AG04450 (cell line): ENCODE results near the gene HOXC13. TPM values are rescaled to one million over a fixed set of nuclear protein-coding genes. Genes with fewer than 3 reads are reported as not detected.

Source experiments
- CTCF ChIA-PET: fragments of 300-600, 350-600 bp; formaldehyde crosslinking; extraction: SDS; loops from one replicate; lab custom pipeline; 2022; ENCODE audit warnings: antibody characterized with exemption, inconsistent platforms; lab: Charles Lee
- POLR2A ChIA-PET: fragments of 350-600 bp; formaldehyde crosslinking; extraction: SDS; loops from one replicate; lab custom pipeline; 2021; ENCODE audit warnings: antibody characterized with exemption, inconsistent platforms; lab: Yijun Ruan, JAX
- DNase-seq: peaks from one replicate; pipeline ENCODE4 v3.0.0-alpha.2; 2011; ENCODE audit warnings: low read depth, low spot score
- H3K27ac ChIP-seq: one replicate; pipeline ENCODE4 v1.5.1; 2012; ENCODE audit warnings: low read depth, low read length, control low read depth
- H3K27me3 ChIP-seq: one replicate; pipeline ENCODE4 v1.6.0; 2012; ENCODE audit warnings: low read length; ENCODE audit not compliant: control insufficient read depth, insufficient read depth
- H3K4me3 ChIP-seq: 2 replicates; pipeline ENCODE4 v1.5.1; 2011; ENCODE audit warnings: mild to moderate bottlenecking, low read depth, low read length, control low read depth
- H3K9me3 ChIP-seq: 2 replicates; pipeline ENCODE4 v1.5.1; 2012; ENCODE audit warnings: low read length; ENCODE audit not compliant: control insufficient read depth, insufficient read depth
- CTCF ChIP-seq: IDR thresholded peaks from 2 replicates; pipeline ENCODE4 v1.5.1; 2011; ENCODE audit warnings: low read depth, low read length, control low read depth, inconsistent platforms
- polyA plus RNA-seq: library from polyadenylated mRNA; depleted of rRNA; stranded (reverse); fragments of >200 nt; gene quantifications from 2 replicates; pipeline ENCODE4 v1.2.3, GENCODE V29; 2011

The HOXC13 gene
- polyA plus RNA-seq, 1 experiment = not detected

GRCh38 chr12:53939141-53940108, 794 bp downstream of the HOXC13 start:
- no peak for TF ChIP-seq CTCF
- CTCF ChIA-PET = no interaction called here
- no peak for DNase-seq
- POLR2A ChIA-PET = no interaction called here
- Histone ChIP-seq H3K4me3 (no peak overlapping the region), H3K27me3 (peaks cover 93% of the 10 kb centered on the region), H3K9me3 (peaks cover 15% of the 10 kb centered on the region; the same call in 1 of the 2 replicates), H3K27ac (no peak overlapping the region)

GRCh38 chr12:53940443-53941014, 1.9 kb downstream of the HOXC13 start:
- Histone ChIP-seq H3K27ac (no peak overlapping the region), H3K4me3 (no peak overlapping the region), H3K27me3 (peaks cover 93% of the 10 kb centered on the region), H3K9me3 (peaks cover 15% of the 10 kb centered on the region; the same call in 1 of the 2 replicates)
- TF ChIP-seq CTCF = no peak
- ChIA-PET CTCF (no interaction called here), POLR2A (no interaction called here)
- DNase-seq = no peak

- CTCF ChIA-PET = no interaction called here
These were observed 2.6 kb downstream of the HOXC13 start for GRCh38 chr12:53941187-53941586.

GRCh38 chr12:53941750-53942149, 3.1 kb downstream of the HOXC13 start:
- H3K4me3 ChIP-seq = no peak overlapping the region
- ChIA-PET POLR2A (no interaction called here), CTCF (no interaction called here)
- H3K9me3 ChIP-seq = peaks cover 15% of the 10 kb centered on the region; the same call in 1 of the 2 replicates
- no peak overlapping the region for H3K27ac ChIP-seq
- no peak for DNase-seq
- H3K27me3 ChIP-seq = peaks cover 90% of the 10 kb centered on the region
- TF ChIP-seq CTCF = no peak

More at GRCh38 chr12:53941187-53941586, 2.6 kb downstream of the HOXC13 start:
- no peak for TF ChIP-seq CTCF
- peaks cover 92% of the 10 kb centered on the region for H3K27me3 ChIP-seq
- no peak overlapping the region for H3K4me3 ChIP-seq
- H3K9me3 ChIP-seq = peaks cover 15% of the 10 kb centered on the region; the same call in 1 of the 2 replicates
- POLR2A ChIA-PET = no interaction called here
- no peak for DNase-seq
- H3K27ac ChIP-seq = no peak overlapping the region
